GM19395 (cell line): ENCODE results near the gene COMMD4.

Experiments
- ATAC-seq: cut with Tn5 transposase; IDR thresholded peaks from one replicate; pipeline ENCODE4 v1.9.1; 2021; ENCODE audit warnings: mild to moderate bottlenecking, moderate library complexity; ENCODE audit not compliant: unreplicated experiment

The COMMD4 gene

GRCh38 chr15:75355369-75355768, 19.5 kb downstream of the COMMD4 start:
- ATAC-seq = no peak

- ATAC-seq = no peak
These were observed 20.1 kb downstream of the COMMD4 start for GRCh38 chr15:75356006-75356405.

- ATAC-seq = no peak
These were observed 20.7 kb downstream of the COMMD4 start for GRCh38 chr15:75356517-75356916.

- no peak for ATAC-seq
These were observed 22.3 kb downstream of the COMMD4 start for GRCh38 chr15:75357976-75358673.

- no peak for ATAC-seq
These were observed 23.1 kb downstream of the COMMD4 start for GRCh38 chr15:75358771-75359536.

- no peak for ATAC-seq
These were observed 23.8 kb downstream of the COMMD4 start for GRCh38 chr15:75359537-75360250.

- ATAC-seq = no peak
These were observed 24.5 kb downstream of the COMMD4 start for GRCh38 chr15:75360391-75360790.

GRCh38 chr15:75360856-75361255, 25.0 kb downstream of the COMMD4 start:
- ATAC-seq = no peak

GRCh38 chr15:75361361-75361988, 25.6 kb downstream of the COMMD4 start:
- no peak for ATAC-seq

DNA sequence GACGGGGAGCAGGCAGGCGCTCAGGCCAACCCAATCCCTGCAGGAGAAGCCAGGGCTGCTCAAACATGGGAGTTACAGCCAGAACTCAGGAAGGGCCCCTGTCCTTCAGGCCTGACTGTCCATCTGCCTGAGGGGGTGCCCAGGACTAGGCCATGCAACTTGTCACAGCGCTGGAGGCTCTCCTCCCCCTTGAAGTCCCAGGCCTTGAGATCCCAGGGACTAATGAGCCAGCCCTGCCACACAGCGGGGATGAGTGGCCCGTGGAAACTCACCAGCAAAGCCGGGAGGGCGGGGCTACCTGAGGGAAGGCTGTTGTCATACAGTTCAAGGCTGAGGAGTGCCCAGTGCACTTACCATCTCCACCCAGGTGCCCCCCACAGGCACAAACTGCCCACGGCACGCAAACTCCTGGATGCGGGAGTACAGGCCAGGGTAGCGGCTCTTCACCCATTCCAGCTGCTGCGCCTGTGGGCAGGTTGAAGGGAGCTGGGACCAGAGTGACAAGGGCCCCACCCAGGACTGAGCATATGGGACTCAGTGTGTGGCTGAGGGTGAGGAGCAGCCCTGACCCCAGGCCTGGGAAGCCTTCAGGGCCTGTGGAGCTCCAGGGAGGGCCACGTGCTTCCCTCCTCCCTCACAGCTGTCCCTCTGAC, 26.3 kb downstream of the COMMD4 start:
- ATAC-seq = no peak

DNA sequence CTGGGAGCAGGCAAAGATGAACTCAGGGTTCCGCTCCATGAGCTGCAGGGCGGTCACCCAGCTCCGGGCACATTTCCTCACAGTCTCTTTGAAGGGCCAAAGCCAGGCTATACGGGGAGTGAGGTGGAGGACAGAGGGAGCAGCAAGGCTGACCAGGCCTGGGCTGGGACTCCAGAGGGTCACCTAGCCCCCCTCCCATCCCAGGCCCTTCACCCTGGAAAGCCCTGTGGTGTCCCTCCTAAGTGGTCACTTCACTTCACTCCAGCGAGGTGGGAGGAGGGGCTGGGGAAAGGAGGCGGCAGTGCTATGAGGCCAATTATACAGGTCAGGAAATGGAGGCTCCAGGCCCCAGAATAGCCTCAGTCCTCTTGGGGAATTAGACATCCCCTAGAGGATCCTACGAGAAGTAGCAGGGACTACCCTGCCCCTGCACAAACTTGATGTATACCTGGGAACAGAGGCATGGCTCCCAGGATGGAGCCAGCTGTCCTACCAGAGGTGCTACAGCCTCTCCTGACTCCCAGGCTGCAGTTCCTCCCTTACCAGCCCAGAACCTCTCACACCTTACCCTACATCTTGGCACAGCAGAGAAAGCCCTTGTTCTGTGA, 26.9 kb downstream of the COMMD4 start:
- ATAC-seq = no peak

- no peak for ATAC-seq
These were observed 27.9 kb downstream of the COMMD4 start for GRCh38 chr15:75363786-75364185.

DNA sequence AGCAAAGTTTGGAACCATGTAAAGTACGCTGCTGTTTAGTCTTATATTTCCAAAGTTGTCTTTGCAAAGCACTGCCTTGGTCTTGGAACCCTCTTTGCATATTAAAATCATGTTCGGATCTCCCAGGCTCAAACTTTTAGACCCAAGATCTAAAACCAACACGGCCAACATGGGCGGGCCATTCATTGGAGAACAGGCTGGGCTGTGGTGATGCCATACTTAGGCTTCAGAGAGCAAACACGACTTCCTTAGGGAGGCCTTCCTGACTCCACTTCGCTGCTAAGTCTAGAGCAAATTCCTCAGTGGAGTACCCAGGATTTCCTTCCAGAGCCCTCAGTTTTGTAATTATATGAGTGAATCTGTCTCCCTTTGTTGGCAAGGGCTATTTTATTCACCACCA, 29.0 kb downstream of the COMMD4 start:
- ATAC-seq = no peak

DNA sequence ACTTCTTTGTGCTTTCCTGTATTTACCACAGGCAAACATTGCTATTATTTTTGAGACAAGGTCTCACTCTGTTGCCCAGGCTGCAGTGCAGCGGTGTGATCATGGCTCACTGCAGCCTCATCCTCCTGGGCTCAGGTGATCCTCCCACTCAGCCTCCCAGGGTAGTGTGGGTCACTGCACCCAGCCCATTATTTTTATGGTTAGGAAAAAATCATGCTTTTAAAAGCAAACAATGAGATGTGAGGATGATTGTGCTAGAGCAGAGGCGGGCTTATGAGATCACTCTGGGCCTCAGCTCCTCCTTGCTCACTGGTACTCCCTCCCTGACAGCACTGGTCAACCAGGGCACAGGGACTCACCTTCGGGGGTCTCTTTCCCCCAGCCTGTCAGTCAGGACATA, 30.3 kb downstream of the COMMD4 start:
- ATAC-seq = no peak

DNA sequence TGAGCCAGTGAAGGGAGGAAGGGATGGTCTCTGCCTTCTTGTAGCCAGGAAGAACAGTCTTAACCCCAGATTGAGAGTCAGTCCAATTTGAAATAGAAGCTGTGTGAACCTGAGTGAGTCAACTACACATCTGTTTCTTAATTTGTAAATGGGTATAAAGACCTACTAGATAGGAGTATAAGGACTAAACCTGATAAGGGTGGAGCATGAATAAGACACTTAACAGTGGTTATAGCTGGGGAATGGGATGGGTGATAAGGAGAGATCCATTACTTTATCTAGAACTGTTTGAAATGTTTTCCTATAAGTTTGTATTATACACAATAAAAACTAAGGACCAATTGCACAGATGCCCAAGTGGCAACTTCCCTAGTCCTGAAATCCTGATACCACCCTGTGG, 31.1 kb downstream of the COMMD4 start:
- ATAC-seq = no peak

GRCh38 chr15:75367406-75367912, 31.6 kb downstream of the COMMD4 start:
- ATAC-seq = no peak

- peak; percentile 86 for ATAC-seq
These were observed 32.2 kb downstream of the COMMD4 start, which contains the start of gene MAN2C1 for GRCh38 chr15:75367913-75368688. TSS of gene MAN2C1 (minus strand) at chr15:75368607. CDS start at chr15:75368583, 24 bp downstream.

- peak; percentile 5 for ATAC-seq
These were observed 32.9 kb downstream of the COMMD4 start for GRCh38 chr15:75368689-75369239.
